GM19324 (cell line): Measurements from ENCODE around the gene PPP6R1.

ENCODE experiments used
- ATAC-seq: cut with Tn5 transposase; IDR thresholded peaks from one replicate; pipeline ENCODE4 v1.9.1; 2021; ENCODE audit warnings: mild to moderate bottlenecking, moderate library complexity; ENCODE audit not compliant: unreplicated experiment, low FRiP score

PPP6R1 gene

GRCh38 chr19:55197528-55197927, 61.3 kb downstream of the PPP6R1 start:
- no peak for ATAC-seq

GRCh38 chr19:55196803-55197202, 62.0 kb downstream of the PPP6R1 start:
- ATAC-seq, result no peak

- no peak for ATAC-seq
These were observed 65.3 kb downstream of the PPP6R1 start for GRCh38 chr19:55193481-55193880.

DNA sequence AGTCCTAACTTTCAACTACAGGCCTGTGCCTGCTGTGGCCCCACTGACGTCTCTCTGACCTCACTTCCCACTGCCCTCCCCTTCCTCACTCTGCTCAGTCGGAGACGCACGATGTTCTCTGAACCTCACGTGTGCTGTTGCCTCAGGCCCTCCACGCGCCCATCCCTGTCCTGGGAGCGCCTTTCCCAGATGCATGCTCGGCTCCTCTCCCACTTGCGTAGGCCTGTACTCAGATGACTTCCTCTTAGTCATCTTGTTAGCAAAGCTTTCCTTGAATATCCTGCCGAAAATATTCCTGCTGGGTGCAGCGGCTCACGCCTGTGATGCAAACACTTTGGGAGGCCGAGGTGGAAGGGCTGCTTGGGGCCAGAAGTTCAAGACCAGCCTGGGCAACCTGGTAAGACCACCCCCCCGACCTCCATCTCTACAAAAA, 69.4 kb downstream of the PPP6R1 start:
- no peak for ATAC-seq

DNA sequence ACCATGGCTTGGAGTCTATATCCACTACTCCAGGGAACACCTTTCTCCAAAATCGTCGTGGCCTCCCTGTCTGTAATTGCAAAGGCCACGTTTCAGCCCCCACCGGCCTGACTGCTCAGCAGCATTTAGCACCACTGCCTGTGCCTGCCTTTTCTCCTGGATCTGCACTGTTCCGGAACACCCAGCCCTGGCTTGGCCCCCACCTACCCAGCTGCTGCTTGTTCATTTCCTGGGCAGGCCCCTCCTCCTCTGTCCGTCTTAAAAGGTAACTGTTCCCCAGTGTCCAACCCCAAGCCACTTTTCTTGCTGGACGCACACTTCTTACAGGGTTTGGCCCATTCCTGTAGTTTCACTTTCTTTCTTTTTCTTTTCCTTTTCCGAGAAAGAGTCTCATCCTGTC, 70.2 kb downstream of the PPP6R1 start:
- ATAC-seq, result no peak

DNA sequence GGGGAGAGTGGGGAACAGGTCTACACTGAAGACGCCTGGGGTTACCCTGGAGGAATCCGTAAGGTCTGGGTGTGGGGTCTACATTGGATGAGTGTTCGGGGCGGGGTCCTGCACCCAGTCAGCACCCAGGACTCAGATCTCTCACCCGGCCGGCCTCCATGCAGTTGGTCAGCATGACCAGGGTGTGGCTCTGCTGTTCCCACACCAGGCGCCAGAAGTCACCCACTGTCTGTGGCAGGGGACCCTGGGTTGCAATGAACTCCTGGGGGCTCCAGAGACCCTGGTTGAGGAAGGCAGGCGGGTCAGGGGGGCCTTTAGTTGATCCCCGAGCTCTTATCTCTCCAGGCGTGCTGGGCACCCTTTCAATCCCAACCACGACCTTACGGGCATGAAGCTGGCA, 72.7 kb downstream of the PPP6R1 start:
- ATAC-seq, result no peak

- ATAC-seq, result no peak
These were observed 77.1 kb downstream of the PPP6R1 start for GRCh38 chr19:55181740-55182139.
